Uterus (tissue), 4 donors: ENCODE data around the gene RTN3. TPM values are rescaled to one million over a fixed set of nuclear protein-coding genes. Genes with fewer than 3 reads are reported as not detected.

Experiments
- DNase-seq, 2 donors: peaks; one replicate each; pipeline ENCODE4 v3.0.0-alpha.2; 2019 to 2020
- H3K27ac ChIP-seq, 2 donors: fragments of 200-600 bp; sonication (generic); 1 replicate in 1 of 2; 2 replicates in 1 of 2; pipeline ENCODE4 v1.5.1; 2016 to 2018
- H3K27me3 ChIP-seq, 2 donors: fragments of 200-600 bp; sonication (generic); one replicate each; pipeline ENCODE4 v1.5.1; 2018 to 2019; ENCODE audit warnings: control low read depth in 1 of 2
- H3K36me3 ChIP-seq, 2 donors: fragments of 200-600 bp; sonication (generic); one replicate each; pipeline ENCODE4 v1.5.1; 2019; ENCODE audit warnings: control low read depth in 1 of 2
- H3K4me1 ChIP-seq, 2 donors: fragments of 200-600 bp; sonication (generic); one replicate each; pipeline ENCODE4 v1.5.1; 2018 to 2019; ENCODE audit warnings: control low read depth in 1 of 2
- H3K4me3 ChIP-seq, 2 donors: fragments of 200-600 bp; sonication (generic); 1 replicate in 1 of 2; 2 replicates in 1 of 2; pipeline ENCODE4 v1.5.1; 2018 to 2019; ENCODE audit warnings: mild to moderate bottlenecking in 1 of 2
- H3K9me3 ChIP-seq, 2 donors: fragments of 200-600 bp; sonication (generic); one replicate each; pipeline ENCODE4 v1.5.1; 2019; ENCODE audit warnings: control low read depth in 1 of 2
- POLR2A ChIP-seq, 2 donors: fragments of 450-650 bp; IDR thresholded peaks; one replicate each; pipeline ENCODE4 v1.6.1; 2016; ENCODE audit warnings: antibody characterized with exemption in 2 of 2, mild to moderate bottlenecking in 1 of 2, moderate library complexity in 1 of 2
- intact Hi-C: fragments of 100-400 bp; cut with DNase I; formaldehyde crosslinking; loops from one replicate; pipeline ENCODE4 v1.15.1; 2023; ENCODE audit warnings: low total_unique reads
- total RNA-seq, 4 donors: library from RNA; depleted of rRNA in 3 of 4; stranded (reverse); fragments of >200 nt in 3 of 4; gene quantifications; one replicate each; pipeline versions ENCODE4 v1.1.0 to v1.2.4, GENCODE V29; 2014 to 2023
- TF ChIP-seq, protein P1 (sequence below), 4 experiments: fragments of 200-600 bp in 2 of 4; fragments of 450-650 bp in 2 of 4; sonication (generic) in 2 of 4; IDR thresholded peaks; one replicate each; pipeline ENCODE4 v1.5.1; 2016 to 2019; ENCODE audit warnings: antibody characterized with exemption in 4 of 4, mild to moderate bottlenecking in 2 of 4, moderate library complexity in 1 of 4
- donor health status: DM: yes; HTN: yes; CAD: no.

The RTN3 gene
- total RNA-seq, 4 donors from 2014 or later, result 52.5 to 86.8 (median 63.9) TPM

DNA sequence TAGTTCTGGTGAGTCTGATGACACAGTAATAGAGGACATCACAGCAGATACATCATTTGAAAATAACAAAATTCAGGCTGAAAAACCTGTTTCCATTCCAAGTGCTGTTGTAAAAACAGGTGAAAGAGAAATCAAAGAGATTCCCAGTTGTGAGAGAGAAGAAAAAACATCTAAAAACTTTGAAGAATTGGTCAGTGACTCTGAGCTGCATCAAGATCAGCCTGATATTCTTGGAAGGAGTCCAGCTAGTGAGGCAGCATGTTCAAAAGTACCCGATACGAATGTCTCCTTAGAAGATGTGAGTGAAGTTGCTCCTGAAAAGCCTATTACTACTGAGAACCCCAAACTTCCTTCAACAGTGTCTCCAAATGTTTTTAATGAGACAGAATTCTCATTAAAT, 38.7 kb downstream of the RTN3 start:
- no peaks in the 10 kb centered on the region for H3K36me3 ChIP-seq
- H3K4me1 ChIP-seq, result no peaks in the 10 kb centered on the region
- TF ChIP-seq POLR2A (IDR thresholded peaks at IDR 0.05), result no peak
- TF ChIP-seq, protein P1, sequence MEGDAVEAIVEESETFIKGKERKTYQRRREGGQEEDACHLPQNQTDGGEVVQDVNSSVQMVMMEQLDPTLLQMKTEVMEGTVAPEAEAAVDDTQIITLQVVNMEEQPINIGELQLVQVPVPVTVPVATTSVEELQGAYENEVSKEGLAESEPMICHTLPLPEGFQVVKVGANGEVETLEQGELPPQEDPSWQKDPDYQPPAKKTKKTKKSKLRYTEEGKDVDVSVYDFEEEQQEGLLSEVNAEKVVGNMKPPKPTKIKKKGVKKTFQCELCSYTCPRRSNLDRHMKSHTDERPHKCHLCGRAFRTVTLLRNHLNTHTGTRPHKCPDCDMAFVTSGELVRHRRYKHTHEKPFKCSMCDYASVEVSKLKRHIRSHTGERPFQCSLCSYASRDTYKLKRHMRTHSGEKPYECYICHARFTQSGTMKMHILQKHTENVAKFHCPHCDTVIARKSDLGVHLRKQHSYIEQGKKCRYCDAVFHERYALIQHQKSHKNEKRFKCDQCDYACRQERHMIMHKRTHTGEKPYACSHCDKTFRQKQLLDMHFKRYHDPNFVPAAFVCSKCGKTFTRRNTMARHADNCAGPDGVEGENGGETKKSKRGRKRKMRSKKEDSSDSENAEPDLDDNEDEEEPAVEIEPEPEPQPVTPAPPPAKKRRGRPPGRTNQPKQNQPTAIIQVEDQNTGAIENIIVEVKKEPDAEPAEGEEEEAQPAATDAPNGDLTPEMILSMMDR (IDR thresholded peaks at IDR 0.05), result no peak
- H3K9me3 ChIP-seq, result no peaks in the 10 kb centered on the region
- no peaks in the 10 kb centered on the region for H3K27me3 ChIP-seq
- intact Hi-C loops, result no loop called here
- H3K4me3 ChIP-seq, result no peak overlapping the region
- no peak overlapping the region for H3K27ac ChIP-seq
- no peak for DNase-seq

- no peaks in the 10 kb centered on the region for H3K36me3 ChIP-seq
- H3K27ac ChIP-seq, result no peak overlapping the region
- no peaks in the 10 kb centered on the region for H3K27me3 ChIP-seq
- intact Hi-C loops, result no loop called here
- DNase-seq, result no peak
- H3K9me3 ChIP-seq, result no peaks in the 10 kb centered on the region
- TF ChIP-seq POLR2A (IDR thresholded peaks at IDR 0.05), result no peak
- TF ChIP-seq, protein P1 (IDR thresholded peaks at IDR 0.05), result no peak
- H3K4me1 ChIP-seq, result no peaks in the 10 kb centered on the region
- H3K4me3 ChIP-seq, result no peak overlapping the region
Measured at GRCh38 chr11:63720611-63721010, 39.3 kb downstream of the RTN3 start.

DNA sequence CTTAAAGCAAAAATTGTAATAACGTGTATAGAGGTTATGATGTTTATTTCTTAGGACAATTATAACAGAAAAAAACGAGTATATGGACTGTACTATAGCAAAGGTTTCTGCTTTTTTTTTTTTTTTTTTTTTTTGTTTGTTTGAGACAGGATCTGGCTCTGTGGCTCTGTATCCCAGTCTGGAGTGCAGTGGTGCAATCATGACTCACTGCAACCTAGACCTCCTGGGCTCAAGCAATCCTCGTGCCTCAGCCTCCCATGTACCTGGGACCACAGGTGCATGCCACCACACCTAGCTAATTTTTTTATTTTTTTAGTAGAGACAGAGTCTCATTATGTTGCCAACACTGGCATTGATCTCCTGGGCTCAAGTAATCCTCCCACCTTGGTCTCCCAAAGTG, 48.0 kb downstream of the RTN3 start:
- no peak for TF ChIP-seq POLR2A (IDR thresholded peaks at IDR 0.05)
- TF ChIP-seq, protein P1 (IDR thresholded peaks at IDR 0.05), result no peak
- no peak overlapping the region for H3K27ac ChIP-seq
- intact Hi-C loops, result no loop called here

DNA sequence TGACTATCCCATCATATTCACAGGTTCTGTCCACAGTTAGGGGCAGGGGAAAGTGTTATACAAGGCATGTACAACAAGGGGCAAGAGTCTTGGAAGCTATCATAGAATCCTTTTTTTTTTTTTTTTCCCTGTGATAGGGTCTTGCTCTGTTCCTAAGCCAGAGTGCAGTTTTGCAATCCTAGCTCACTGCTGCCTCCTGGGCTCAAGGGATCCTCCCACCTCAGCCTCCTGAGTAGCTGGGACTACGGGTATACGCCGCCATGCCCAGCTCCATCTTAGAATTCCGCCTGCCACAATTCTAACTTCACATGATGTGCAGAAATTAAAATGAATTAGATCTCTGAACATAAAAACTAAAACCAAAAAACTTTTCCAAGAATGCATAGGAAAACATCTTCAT, 55.6 kb downstream of the RTN3 start:
- Histone ChIP-seq H3K4me1 (no peaks in the 10 kb centered on the region), H3K4me3 (no peak overlapping the region), H3K27me3 (no peaks in the 10 kb centered on the region), H3K27ac (no peak overlapping the region), H3K36me3 (no peaks in the 10 kb centered on the region), H3K9me3 (no peaks in the 10 kb centered on the region)
- no peak for DNase-seq
- intact Hi-C loops, result no loop called here
- no peak for TF ChIP-seq POLR2A (IDR thresholded peaks at IDR 0.05)
- TF ChIP-seq, protein P1 (IDR thresholded peaks at IDR 0.05), result no peak

More for the DNA sequence above, 48.0 kb downstream of the RTN3 start:
- no peaks in the 10 kb centered on the region for H3K4me1 ChIP-seq
- no peaks in the 10 kb centered on the region for H3K36me3 ChIP-seq
- no peaks in the 10 kb centered on the region for H3K27me3 ChIP-seq
- no peaks in the 10 kb centered on the region for H3K9me3 ChIP-seq
- H3K4me3 ChIP-seq, result no peak overlapping the region
- no peak for DNase-seq

DNA sequence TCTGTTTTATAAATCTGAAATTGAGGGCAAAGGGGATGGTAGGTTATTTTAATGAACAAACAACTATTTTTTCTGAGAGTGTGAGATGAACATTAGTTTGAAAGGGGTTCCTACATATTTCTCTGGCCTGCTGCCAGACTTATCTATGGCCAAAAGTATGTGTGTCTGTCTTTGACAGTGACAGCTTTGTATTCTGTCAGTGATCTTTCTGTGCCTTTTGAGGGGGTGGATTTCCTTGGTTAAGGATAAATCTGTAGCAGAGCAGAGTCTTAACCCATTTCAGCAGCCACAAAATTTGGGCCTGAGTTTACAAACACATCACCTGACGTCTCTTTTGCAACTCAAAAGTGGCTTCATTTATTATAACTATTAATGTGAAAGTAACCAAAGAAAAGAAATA, 56.4 kb downstream of the RTN3 start:
- no peak overlapping the region for H3K4me3 ChIP-seq
- H3K27ac ChIP-seq, result peak overlapping the region in 1 of 2 donors; percentile 46
- DNase-seq, result no peak
- TF ChIP-seq, protein P1 (IDR thresholded peaks at IDR 0.05), result no peak
- TF ChIP-seq POLR2A (IDR thresholded peaks at IDR 0.05), result no peak
- H3K9me3 ChIP-seq, result no peaks in the 10 kb centered on the region
- intact Hi-C loops, result no loop called here
- no peaks in the 10 kb centered on the region for H3K36me3 ChIP-seq
- H3K4me1 ChIP-seq, result no peaks in the 10 kb centered on the region
- H3K27me3 ChIP-seq, result no peaks in the 10 kb centered on the region
